GM21447 (cell line): ENCODE data around the gene TM9SF3.
A peak's percentile ranks its signal among the peaks of the same experiment; 100 is the strongest.
"Not testable (repeated sequence)": the region's sequence is repeated elsewhere in the genome, so short reads cannot be mapped to it uniquely, and the experiment has no call there.

Source experiments
- ATAC-seq: cut with Tn5 transposase; IDR thresholded peaks from one replicate; pipeline ENCODE4 v1.9.1; 2021; ENCODE audit not compliant: unreplicated experiment

TM9SF3 gene

GRCh38 chr10:96600337-96600736 is 13.5 kb upstream of the TM9SF3 start:
- ATAC-seq, result no peak

GRCh38 chr10:96598846-96599245 is 12.0 kb upstream of the TM9SF3 start:
- ATAC-seq, result no peak

- ATAC-seq, result no peak
These were observed 9.9 kb upstream of the TM9SF3 start for GRCh38 chr10:96596422-96597407.

GRCh38 chr10:96595741-96596140 is 8.9 kb upstream of the TM9SF3 start:
- ATAC-seq, result no peak

- ATAC-seq, result no peak
These were observed 5.1 kb upstream of the TM9SF3 start for GRCh38 chr10:96591946-96592345.

- ATAC-seq, result no peak
These were observed 2.0 kb upstream of the TM9SF3 start for GRCh38 chr10:96588616-96589419.

- no peak for ATAC-seq
These were observed 1.3 kb upstream of the TM9SF3 start for GRCh38 chr10:96588060-96588554.

GRCh38 chr10:96587264-96588059 is 650 bp upstream of the TM9SF3 start:
- peak; percentile 6 for ATAC-seq

GRCh38 chr10:96585736-96586418 is 935 bp downstream of the TM9SF3 start:
- ATAC-seq, result peak; percentile 12

- no peak for ATAC-seq
These were observed 2.3 kb downstream of the TM9SF3 start for GRCh38 chr10:96584474-96584873.

- ATAC-seq, result no peak
These were observed 2.8 kb downstream of the TM9SF3 start for GRCh38 chr10:96584035-96584434.

GRCh38 chr10:96579133-96579532 is 7.7 kb downstream of the TM9SF3 start:
- ATAC-seq, result no peak

GRCh38 chr10:96578633-96579032 is 8.2 kb downstream of the TM9SF3 start:
- ATAC-seq, result no peak

GRCh38 chr10:96578022-96578421 is 8.8 kb downstream of the TM9SF3 start:
- ATAC-seq, result no peak

- no peak for ATAC-seq
These were observed 9.7 kb downstream of the TM9SF3 start for GRCh38 chr10:96577069-96577468.

- ATAC-seq, result no peak
These were observed 10.4 kb downstream of the TM9SF3 start for GRCh38 chr10:96576277-96576980.

GRCh38 chr10:96574564-96574963 is 12.2 kb downstream of the TM9SF3 start:
- not testable (repeated sequence) for ATAC-seq

- no peak for ATAC-seq
These were observed 13.8 kb downstream of the TM9SF3 start for GRCh38 chr10:96573036-96573435.
